AG09319 (cell line): ENCODE results near the gene MCF2L.

Experiments used
- DNase-seq: peaks from one replicate; pipeline ENCODE4 v3.0.0-alpha.2; 2010; ENCODE audit warnings: low read depth; ENCODE audit errors: extremely low read depth
- CTCF ChIP-seq: IDR thresholded peaks from 2 replicates; pipeline ENCODE4 v1.5.1; 2011; ENCODE audit warnings: low read depth, mild to moderate bottlenecking, inconsistent platforms, low read length, moderate library complexity

Gene MCF2L

DNA sequence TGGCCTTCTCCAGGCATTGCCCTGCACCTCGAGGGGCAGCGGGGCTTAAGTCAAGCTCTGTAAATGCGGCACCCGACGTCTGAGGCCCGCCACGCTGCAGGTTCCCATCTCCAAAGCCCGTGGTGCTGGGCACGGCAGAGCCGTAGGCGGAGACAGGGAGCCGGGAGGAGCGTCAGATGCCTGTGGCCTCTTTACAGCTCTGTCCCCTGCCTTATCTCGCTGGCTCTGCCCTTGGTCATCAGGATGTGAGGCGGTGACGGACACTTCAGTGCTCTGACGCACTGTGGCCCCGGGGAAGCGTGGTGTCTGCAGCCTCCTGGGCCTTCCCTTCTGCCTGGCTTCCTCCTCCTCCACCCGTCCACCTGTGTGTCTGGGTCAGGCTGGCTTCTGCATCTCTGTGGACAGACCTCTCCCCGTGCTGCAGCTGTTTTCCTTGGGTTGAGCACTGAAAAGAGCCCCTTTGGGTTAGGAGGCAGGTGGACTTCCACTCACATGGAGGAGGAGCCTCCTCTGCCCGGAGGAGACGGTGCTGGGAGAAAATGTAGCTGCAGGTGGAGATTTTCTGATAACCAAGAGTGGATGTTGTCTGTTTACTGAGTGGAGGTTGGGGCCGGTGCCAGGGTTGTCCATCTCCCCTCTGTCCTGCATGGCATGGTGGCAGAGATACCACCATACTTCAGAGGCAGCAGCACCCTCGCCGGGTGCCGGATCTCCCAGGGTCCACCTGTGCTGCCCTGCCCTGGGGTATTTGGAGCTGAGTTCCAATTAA lies 14.6 kb downstream of the MCF2L start:
- TF ChIP-seq CTCF: no peak
- DNase-seq: no peak

DNA sequence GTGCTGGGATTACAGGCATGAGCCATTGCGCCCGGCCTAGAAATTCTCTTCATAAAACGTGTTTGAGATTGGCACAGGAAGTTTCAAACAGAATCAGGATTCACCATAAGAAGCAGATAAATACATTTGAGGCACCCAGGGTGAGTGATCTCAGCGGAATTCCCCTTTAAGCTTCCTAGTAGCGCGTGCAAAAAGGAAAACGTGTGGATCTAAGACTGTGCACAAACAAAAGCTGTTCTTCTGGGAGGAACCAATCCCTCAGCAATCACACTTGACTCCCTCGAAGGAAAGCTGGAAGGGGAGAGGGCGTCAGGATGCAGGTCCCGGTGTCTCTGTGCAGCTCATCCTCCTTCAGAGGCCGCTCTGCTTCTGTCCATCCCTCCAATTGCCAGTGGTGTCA lies 15.5 kb downstream of the MCF2L start:
- no peak for DNase-seq
- no peak for TF ChIP-seq CTCF

- no peak for DNase-seq
- no peak for TF ChIP-seq CTCF
These were observed 16.2 kb downstream of the MCF2L start for GRCh38 chr13:112984954-112985802.

- TF ChIP-seq CTCF: no peak
- no peak for DNase-seq
These were observed 16.9 kb downstream of the MCF2L start for GRCh38 chr13:112985803-112986408.

DNA sequence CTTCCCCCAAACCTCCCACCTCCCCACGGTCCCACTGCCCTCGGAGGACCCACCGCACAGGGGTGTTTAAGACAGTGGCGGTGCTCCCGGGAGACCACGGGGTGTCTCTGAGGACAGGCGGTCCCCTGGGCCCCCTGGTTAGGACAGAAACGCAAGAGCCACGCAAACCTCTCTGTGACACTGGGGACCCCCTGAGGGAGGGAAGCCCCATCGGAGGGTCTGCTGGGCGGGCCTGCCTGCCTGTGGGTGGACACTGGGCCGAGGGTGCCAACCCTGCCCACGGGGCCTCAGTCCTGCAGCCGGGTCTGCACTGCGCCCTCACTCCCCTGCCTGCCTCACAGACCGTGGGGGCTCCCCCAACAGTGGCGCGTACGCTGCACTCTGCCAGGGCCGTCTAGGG lies 17.5 kb downstream of the MCF2L start:
- DNase-seq: no peak
- no peak for TF ChIP-seq CTCF

DNA sequence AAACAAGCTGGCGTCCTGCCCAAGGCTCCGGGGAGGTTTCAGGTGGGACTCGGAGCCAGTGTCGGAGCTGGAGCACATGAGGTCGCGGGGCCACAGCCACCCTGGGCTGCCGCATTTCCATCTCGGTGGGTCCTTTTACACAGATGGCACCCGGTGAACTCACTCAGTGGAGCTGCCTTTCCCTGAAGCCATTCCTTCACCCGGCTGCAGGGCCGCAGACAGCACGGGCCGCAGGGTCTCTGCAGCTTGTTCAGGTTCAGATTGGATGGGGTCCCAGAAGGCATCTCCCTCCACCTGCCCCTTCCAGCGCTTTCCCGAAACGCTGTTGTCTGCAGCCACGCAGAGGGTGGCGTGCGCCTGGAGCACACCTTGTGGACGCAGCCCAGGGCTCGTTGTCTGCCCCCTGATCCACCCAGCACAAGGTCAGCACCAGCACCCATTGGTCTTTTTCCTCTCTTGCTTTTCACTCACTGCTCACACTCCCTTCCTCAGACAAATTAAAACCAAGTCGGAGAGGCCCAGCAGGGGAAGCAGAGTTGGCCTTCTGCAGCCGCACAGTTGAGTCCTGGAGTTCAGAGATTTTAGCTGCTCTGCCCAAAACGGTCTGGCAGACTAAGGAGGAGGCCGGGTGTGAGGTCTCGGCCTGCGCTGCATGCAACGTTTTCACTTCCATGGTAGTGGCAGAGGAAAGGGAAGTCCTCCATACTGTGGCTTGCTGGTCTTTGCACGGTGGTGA lies 18.1 kb downstream of the MCF2L start:
- DNase-seq: no peak

More for the DNA sequence above, 18.1 kb downstream of the MCF2L start:
- no peak for TF ChIP-seq CTCF
